ENCODE results near the gene C12orf42.

Gene C12orf42

DNA sequence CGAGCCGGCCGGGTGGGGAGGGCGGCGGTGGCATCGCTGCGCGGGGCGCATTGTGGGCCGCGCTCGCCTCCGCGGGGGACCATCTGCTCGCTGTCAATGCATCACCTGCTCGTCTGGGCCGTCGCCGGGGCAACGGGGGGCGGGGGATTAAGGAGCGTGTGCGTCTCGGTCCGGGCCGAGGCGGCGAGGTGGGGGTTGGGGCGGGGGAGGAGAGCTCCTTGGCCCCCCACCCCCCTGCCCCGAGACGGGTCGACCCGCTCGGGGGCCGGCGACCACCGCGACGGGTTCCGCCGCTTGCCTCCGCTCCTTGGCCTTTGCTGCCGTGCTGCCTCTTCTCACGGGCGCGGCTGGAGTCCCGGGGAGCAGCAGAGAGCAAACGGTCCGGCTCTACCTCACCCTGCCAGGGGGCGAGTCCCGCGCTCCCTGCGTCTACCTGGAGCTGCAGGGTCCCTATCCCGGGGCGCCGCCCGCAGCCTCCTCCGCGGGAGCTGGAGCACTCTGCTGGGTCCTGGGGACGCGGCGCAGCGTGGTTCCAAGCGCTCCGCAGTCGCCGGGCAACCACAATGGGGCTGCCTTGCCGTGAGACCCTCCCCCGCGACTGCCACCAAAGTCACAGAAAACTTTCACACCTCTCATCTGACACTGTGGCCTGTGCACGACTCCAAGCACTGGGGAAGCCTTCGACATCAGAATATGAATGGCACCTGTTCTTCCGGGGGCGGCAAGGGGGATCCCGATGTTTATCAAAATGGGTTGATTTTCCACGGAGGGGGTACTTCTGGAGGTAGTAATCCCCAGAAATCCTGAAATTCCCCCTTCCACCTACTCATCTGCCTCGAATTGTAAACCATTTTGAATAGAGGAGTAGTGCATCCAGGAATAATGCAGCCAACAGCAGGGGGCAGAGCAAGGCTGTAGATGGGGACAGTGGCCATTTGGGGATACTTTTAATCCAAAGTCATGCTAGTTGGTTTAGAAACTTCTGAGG is at the start of gene C12orf42:
TSS of gene C12orf42 (minus strand) at position 500 of the 988 bp plus-strand sequence. CDS start 17,542 bp downstream, outside the sequence.
- DNase-seq, result peak in 1 of 2 donors; percentile 16

GRCh38 chr12:103542078-103542477 is 46.3 kb upstream of the C12orf42 start:
- DNase-seq, result no peak

DNA sequence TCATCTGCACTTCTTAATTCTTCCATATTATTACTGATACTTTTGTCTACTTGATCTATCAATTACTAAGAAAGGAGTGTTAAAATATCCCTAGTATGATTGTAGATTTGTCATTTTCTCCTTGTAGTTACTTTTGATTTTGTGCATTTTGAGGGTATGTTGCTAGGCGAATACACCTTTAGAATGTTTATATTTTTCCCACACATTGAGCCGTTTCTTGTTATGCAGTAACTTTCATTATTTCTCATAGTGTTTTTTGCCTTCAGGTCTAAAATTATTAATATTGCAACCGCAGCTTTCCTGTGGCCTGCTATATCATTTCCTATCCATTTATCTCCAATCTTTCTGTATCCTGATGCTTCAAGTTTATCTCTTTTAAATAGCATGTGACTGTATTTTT is 44.6 kb upstream of the C12orf42 start:
- no peak for DNase-seq

DNA sequence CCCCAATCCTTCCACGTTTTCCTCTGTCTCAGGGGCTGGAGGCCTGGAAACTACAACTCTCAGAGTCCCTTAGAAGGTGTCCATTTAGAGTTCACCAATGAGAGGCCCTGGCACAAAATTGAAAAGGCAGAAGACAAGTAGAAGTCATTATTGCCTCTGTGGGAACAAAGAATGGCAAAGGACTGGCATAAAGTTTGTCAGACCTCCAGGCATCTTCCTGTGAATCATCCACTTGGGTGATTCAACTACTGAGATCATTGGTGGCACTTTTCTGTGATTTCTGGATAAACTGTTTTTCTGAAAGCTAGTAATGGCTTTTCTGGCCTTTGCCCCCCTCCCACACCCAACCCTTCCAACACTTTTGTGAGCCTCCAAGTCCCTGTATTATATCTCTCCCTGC is 42.6 kb upstream of the C12orf42 start:
- DNase-seq, result no peak

DNA sequence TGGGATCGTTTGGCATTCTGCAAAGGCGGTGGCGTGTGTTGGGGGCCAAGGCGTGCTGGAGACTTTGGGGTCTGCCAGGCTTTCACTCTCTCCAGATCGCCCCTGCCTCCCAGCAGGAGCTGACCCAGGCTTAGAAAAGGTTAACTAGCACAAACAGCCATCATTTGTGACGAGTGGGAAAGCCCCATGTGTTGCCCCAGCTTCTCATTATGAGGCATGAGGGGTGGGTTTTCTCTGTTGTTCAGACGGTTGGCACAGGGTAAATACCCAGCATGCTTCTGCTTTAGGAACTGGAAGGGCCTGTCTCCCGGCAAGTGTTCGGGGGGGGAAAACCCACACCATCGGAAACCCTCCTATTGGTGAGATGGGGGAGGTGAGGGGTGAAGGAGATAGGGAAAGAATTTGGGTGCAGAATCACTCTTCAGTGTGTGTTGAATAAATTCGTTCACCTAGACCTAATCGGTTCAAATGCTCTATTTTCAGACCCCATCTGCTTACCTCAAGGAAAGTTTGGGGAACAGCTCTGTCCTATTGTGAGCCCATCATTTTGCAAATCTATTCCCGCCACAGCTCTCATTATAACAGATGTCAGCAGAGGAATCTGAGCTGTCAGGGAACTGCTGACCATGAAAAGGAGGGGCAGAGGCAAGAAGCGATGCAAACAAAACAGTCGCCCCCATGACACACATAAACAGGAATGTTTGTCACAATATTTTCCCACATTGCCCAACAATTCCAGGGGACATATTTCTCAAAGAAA is 34.7 kb upstream of the C12orf42 start:
- DNase-seq, result no peak

- DNase-seq, result no peak
Observed at GRCh38 chr12:103529306-103529705, 33.5 kb upstream of the C12orf42 start.

GRCh38 chr12:103524238-103524875 is 28.6 kb upstream of the C12orf42 start:
- DNase-seq, result no peak

- no peak for DNase-seq
Observed at GRCh38 chr12:103523771-103524170, 28.0 kb upstream of the C12orf42 start.

DNA sequence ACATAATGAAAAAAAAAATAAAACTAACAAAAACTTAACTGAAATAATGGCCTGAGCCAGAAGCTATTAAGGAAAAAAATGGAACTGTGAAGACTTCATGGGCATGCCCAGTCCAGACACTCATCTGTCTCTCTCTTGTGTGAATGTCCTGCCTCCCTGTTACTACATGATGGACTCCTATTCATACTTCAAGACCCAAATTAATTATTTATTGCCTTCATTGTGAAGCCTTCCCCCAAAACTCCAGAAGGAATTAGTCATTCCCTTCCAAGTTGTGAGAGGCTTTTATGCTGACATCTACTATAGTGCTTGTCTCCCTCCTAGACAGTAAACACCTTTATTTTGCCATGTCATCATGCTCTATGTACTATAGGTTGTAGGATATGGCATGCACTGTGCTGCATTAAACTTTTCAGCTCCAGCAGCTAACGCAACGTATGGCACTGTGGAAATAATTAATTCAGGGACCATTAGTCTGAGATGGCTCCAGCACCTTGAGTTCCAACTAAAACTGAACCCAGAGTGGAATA is 25.0 kb upstream of the C12orf42 start:
- DNase-seq, result no peak

DNA sequence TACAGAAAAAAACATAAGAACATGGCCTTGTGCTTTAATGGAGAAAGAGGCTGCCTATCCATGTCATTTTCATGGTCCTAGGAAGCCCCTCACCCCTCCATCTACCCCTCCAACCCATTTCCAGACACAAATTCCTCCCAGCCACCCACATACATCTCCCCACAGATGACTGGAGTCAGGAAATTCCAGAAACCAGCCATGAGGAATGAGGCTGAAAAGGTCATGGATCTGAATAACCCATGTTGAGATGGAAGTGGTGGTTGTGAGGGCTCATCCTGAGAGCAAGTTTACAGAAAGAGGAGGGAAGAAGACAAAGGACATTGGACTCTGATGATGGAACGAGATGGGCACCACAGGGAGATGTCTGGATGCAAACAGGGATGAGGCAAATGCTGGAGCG is 23.9 kb upstream of the C12orf42 start:
- no peak for DNase-seq

GRCh38 chr12:103518899-103519298 is 23.1 kb upstream of the C12orf42 start:
- no peak for DNase-seq

- DNase-seq, result no peak
Observed at GRCh38 chr12:103517161-103517560, 21.4 kb upstream of the C12orf42 start.

- DNase-seq, result no peak
Observed at GRCh38 chr12:103515341-103515740, 19.6 kb upstream of the C12orf42 start.

- no peak for DNase-seq
Observed at GRCh38 chr12:103513875-103514274, 18.1 kb upstream of the C12orf42 start.

DNA sequence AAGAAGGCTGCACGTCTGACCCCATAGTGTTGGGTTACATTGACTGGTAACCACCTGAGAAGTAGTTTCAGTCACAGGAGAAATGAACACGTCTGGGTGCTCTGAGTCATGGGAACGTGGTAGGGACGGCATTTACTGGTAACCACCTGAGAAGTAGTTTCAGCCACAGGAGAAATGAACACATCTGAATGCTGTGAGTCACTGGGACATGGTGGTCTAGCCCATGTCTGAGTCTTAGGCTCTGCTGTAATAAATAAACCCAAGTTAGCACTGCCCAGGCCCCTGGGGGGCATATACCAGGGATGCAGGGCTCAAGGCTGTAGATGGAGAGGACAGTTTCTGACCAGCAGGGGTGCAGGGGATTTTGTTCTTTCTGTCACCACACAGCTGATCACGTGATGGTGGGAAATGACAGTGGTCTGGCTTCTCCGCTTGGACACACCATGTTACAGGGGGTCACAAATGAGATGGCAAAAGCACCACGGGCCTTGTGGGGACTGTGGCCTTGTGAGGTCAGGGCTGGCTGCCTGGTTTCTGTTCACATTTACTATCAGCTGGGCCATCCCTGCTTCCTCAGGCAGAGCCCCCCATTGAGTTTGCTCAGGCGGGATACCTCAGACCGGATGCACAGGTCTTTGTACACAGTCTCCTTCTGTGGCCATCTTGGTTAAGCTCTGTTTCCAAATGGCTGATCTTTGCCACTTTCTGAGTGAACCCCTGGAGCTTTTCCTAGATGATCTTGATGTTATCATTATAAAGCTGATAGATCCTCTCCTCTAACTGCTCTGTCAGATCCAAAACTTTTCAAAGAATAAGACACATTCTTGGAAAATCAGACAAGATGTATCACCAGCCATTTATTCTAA is 9.8 kb upstream of the C12orf42 start:
- DNase-seq, result peak; percentile 26 to 33

DNA sequence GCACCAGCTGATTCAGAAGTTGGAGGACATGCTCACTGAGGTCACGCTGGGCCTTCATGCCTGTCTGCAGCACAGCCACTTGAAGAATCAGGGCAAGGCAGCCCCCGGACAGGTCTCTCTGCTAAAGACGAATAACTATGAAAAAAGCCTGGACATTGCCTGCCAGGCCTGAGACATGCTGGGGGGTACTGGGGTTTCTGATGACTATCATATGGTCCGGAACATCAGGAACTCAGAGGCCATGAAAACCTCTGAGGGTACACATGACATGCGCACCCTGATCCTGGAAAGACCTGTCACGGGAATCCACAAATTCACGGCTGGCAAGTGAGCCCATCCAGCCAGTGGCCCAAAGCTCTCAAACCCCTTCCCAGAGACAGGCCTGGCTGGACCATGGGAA is 8.8 kb upstream of the C12orf42 start:
- DNase-seq, result no peak

DNA sequence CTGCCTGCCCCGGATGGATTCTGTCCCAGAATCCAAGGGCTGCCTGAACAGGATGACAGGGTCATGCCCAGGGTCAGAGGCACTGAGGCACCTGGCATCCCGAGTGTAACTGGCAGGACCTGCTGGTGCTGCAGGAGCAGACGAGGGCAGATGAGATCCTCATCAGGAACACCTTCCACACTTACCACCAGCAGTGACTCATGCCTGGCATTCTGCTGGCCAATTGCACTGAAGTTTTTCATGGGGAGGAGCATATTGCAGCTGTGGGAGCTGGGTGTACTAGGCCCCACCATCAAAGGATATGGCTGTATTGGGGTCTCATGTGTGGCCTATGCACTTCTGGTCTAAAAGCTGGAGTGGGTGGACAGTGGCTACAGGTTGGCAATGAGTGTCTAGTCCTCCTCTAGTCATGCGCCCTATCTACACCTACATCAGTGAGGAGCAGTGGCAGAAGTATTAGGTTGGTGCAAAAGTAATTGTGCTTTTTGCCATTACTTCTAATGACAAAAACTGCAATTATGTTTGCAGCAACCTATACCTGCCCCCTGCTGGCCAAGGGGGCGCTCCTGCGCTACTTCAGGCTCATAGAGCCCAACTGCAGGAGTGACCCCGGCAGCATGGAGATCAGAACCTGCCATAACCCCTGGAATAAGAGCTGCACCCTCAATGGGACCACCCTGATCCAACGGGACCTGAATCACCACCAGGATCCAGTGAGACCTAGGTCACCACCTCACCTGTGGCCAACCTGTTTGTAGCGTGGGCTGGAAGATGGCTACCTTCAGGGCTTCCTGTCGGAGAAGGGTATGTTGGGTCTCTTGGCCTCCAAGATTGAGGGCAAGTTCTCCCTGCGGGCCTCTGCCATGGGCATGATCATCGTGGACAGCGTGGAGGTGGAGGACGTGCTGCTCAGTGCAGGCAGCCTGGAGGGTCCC is 8.0 kb upstream of the C12orf42 start:
- DNase-seq, result peak in 1 of 2 donors; percentile 21

DNA sequence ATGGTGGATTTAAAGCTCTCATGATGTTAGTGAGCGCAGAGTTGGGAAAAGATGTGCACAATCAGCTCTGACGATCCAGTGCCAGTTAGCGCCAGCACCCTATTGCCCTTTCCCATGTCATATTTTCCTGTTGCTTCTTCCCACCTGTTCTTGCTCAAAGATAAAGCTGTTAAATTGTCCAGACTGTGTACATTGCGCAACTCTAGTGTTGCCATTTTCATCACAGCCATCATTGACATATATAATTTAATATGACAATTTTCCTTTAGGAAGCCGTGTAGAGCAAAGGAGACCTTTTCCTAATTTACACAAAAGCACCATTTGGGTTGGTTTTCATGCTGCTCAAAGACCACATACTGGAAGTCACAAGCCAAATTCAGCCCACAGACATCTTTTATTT is 5.7 kb upstream of the C12orf42 start:
- no peak for DNase-seq

DNA sequence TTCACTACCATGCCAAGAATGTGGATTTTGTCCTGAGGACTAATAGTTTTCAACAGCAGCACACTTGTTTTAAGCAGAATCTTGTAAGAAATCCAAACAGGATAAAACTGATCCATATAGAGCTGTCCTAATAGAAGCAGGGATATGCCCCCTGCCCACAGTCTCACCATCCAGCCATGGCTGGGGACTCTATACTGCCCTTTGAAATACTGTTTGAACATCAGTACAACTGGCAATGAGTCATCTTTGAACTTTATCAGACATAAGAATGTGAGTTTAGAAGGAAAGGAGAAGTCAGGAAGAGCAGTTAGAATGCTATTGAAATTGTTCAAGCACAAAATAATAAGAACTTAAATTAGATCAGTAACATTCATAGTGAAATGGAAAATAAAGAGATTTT is 3.8 kb upstream of the C12orf42 start:
- DNase-seq, result no peak

DNA sequence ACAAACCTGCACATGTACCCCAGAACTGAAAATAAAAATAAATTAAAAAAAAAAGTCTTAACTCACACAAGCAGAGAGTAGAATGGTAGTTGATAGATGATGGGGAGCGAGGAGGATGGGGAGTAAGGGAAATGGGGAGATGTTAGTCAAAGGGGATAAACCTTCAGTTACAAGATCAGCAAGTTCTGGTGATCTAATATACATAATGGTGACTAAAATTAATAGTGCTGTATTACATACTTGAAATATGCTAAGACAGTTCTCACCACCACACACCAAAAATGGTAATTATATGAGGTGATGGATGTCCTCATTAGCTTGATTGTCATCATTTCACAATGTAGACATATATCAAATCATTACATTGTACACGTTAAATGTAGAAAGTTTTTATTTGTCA is 3.2 kb upstream of the C12orf42 start:
- DNase-seq, result no peak

All from stimulated activated CD4-positive, alpha-beta T cell treated with anti-CD3 and anti-CD28 coated beads, Interleukin-2, amount 100 ng/mL, for 48 hours (primary cell).